Erythroblast (primary cell): ENCODE results near the gene BRD8.

Experiments
- GATA1 ChIP-seq: IDR thresholded peaks from 2 replicates; pipeline ENCODE4 v1.6.1; 2011; ENCODE audit warnings: low read depth, mild to moderate bottlenecking, control low read depth, low read length, moderate library complexity
- POLR2A ChIP-seq: IDR thresholded peaks from 2 replicates; pipeline ENCODE4 v1.6.1; 2011; ENCODE audit warnings: mild to moderate bottlenecking, low read length

DNA sequence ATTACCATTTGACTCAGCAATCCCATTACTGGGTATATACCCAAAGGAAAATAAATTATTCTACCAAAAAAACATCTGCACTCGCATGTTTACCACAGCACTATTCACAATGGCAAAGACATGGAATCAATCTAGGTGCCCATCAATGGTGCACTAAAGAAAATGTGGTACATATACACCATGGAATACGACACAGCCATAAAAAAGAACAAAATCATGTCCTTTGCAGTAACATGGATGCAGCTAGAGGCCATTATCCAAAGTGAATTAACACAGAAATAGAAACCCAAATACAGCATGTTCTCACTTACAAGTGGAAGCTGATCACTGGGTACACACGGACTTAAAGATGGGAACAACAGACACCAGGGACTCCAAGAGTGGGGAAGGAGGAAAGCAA, 32.6 kb upstream of the BRD8 start:
- TF ChIP-seq POLR2A (no peak), GATA1 (no peak)
